DOHH2 (cell line): ENCODE results near the gene MSI1.

Source experiments
- EZH2phosphoT487 ChIP-seq: fragments of 200-600 bp; sonication (generic); IDR thresholded peaks from 2 replicates; pipeline ENCODE4 v1.6.1; 2017; ENCODE audit warnings: borderline replicate concordance, mild to moderate bottlenecking, antibody characterized with exemption, low read length, moderate library complexity, mixed read lengths
- TF ChIP-seq, protein P1 (sequence below): fragments of 200-600 bp; sonication (generic); IDR thresholded peaks from one replicate; pipeline ENCODE4 v1.5.1; 2014; ENCODE audit warnings: antibody characterized with exemption, mild to moderate bottlenecking, low read depth, low read length; ENCODE audit not compliant: poor library complexity, severe bottlenecking

DNA sequence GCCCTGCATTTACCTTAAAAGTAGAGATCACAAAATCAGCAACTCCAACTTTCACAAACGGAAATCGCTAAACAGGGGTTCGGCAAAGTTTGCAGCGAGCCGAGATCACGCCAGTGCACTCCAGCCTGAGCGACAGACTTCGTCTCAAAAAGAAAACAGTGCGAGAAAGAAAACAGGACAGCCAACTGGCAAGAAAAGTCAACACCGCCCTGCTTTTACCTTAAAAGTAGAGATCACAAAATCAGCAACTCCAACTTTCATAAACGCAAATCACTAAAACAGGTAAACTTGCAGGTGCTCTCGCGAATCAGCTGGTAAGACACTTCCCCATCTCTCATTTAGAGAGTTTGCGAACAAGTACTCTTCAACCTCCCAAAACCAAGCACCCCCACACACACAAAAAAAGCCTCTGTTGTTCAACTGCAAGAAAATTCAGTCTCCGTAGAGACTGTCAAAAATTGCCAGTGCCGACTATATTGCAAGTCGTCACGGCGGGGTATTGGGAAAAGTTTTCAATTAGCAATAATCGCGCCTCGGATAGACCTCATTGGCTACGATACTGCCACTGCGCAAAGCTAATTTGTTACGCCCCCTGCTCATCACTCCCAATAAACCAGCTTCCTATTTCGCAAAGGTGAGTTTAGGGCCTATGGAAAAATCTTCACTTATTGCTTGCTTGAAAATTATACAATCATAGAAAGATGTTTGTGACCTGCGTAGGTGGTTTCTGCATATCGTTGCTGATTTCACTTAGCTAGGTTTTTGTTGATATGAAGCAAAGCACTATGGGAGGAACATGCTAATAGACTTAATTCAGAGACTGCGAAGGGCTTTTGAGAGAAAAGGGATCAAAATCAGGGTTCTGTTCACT is 76.1 kb downstream of the MSI1 start, which contains the start of gene RNU4-1:
- TF ChIP-seq, protein P1, sequence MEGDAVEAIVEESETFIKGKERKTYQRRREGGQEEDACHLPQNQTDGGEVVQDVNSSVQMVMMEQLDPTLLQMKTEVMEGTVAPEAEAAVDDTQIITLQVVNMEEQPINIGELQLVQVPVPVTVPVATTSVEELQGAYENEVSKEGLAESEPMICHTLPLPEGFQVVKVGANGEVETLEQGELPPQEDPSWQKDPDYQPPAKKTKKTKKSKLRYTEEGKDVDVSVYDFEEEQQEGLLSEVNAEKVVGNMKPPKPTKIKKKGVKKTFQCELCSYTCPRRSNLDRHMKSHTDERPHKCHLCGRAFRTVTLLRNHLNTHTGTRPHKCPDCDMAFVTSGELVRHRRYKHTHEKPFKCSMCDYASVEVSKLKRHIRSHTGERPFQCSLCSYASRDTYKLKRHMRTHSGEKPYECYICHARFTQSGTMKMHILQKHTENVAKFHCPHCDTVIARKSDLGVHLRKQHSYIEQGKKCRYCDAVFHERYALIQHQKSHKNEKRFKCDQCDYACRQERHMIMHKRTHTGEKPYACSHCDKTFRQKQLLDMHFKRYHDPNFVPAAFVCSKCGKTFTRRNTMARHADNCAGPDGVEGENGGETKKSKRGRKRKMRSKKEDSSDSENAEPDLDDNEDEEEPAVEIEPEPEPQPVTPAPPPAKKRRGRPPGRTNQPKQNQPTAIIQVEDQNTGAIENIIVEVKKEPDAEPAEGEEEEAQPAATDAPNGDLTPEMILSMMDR = no peak
- TF ChIP-seq EZH2phosphoT487 = no peak
